GM18873 (cell line): Measurements from ENCODE around the gene RGPD4.
"Not testable (repeated sequence)": the region's sequence is repeated elsewhere in the genome, so short reads cannot be mapped to it uniquely, and the experiment has no call there.

Experiments used
- ATAC-seq: cut with Tn5 transposase; IDR thresholded peaks from one replicate; pipeline ENCODE4 v1.9.1; 2021; ENCODE audit warnings: mild to moderate bottlenecking, moderate library complexity, moderate number of reproducible peaks; ENCODE audit not compliant: unreplicated experiment, low FRiP score

The RGPD4 gene

GRCh38 chr2:107826749-107827148 is at the start of gene RGPD4:
Gene RGPD4, plus strand, starts transcription at chr2:107826892. Its CDS starts 122 bp downstream, at chr2:107827014.
- ATAC-seq = not testable (repeated sequence)

- ATAC-seq = no peak
Measured at GRCh38 chr2:107777974-107778373, 48.7 kb upstream of the RGPD4 start.

GRCh38 chr2:107785756-107786155 is 40.9 kb upstream of the RGPD4 start:
- no peak for ATAC-seq

DNA sequence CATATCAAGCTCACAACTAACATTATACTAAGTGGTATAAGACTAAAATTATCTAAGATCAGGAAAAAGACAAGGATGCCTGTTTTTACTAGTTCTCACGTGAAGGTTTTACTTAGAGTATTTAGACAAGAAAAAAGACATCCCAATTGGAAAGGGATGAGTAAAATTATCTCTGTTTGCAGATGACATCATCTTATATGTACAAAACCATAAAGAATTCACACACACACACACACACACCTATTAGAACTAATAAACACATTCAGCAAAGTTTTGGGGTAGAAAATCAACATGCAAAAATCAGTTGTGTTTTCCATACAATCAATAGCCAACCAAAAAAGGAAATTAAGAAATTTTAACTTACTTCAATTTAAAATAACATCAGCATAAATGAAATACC is 35.9 kb upstream of the RGPD4 start:
- no peak for ATAC-seq

DNA sequence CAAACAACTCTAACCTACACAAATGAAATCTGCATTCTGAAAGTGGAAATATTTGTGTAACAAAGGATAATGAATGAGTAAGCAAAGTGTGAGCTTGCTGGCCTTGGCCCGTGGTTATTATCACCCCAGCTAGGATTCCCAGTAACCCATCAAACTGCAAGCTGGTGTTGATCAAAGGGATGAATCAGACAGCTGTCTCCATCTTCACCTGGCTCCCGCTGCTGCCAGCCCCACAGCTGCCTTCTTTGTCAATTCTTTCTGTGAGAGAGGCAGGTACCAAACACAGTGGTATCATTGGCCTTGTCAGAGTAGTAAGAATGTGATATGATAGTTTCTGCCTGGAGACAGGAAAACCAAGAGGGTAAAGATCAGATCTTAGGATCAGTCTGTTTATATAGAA is 25.2 kb upstream of the RGPD4 start:
- no peak for ATAC-seq

GRCh38 chr2:107804608-107805498 is 21.8 kb upstream of the RGPD4 start:
- no peak for ATAC-seq

GRCh38 chr2:107806901-107807300 is 19.8 kb upstream of the RGPD4 start:
- ATAC-seq = no peak

- ATAC-seq = no peak
Measured at GRCh38 chr2:107807988-107808387, 18.7 kb upstream of the RGPD4 start.

DNA sequence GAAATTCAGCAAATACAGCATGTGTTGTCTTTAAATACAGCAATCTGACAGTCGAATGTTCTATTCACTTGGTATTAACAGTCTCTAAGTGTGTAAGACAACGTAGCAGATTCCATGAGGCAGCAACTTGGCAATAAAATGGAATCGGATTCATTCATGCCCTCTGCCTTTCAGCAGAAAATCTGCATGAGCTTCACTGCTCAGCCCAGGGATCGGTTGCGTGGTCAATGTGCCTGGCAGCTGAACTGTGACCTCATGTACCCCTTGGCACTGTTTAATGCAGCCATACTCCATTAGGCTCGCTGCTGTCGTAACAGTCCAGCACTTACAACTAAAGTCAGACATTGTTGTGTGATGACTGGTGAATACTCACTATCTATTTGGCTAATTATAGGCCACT is 17.7 kb upstream of the RGPD4 start:
- no peak for ATAC-seq

- no peak for ATAC-seq
Measured at GRCh38 chr2:107809835-107810234, 16.9 kb upstream of the RGPD4 start.

DNA sequence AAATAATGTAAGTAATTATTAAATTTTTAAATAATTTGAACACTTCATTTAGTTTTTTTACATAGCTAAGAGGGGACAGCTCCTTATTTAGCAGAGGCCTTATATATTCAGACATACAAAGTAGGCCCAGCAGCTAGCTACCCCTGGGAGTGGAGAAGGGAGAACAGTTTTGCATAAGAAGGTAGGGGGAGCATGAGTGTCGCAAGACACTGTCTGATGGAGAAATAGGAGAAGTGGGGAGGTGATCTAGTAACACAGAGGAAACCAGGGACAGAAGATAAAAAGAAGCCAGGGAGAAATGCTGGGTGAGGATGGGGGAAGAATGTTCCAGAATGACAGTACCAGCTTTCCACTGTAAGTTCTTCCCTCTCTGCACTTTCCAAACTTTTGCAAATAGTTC is 16.0 kb upstream of the RGPD4 start:
- ATAC-seq = no peak

DNA sequence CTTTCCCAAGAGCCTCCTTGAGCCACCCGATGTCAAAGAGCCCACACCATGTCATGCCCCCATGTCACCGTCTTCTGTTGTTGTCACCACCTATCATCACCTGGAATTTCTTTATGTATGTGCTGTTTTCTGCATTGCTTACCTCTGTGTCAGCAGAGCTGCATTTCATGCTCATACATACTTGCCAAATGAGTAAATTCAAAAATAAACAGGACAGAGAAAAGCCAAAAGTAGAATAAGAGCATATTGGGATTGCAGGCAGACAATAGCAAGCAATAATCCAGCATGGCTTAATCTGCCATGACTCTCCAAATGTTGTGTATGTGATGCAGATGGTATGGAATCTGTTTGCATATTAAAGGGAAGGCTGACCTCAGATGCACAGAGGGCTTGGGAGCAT is 15.3 kb upstream of the RGPD4 start:
- ATAC-seq = no peak

DNA sequence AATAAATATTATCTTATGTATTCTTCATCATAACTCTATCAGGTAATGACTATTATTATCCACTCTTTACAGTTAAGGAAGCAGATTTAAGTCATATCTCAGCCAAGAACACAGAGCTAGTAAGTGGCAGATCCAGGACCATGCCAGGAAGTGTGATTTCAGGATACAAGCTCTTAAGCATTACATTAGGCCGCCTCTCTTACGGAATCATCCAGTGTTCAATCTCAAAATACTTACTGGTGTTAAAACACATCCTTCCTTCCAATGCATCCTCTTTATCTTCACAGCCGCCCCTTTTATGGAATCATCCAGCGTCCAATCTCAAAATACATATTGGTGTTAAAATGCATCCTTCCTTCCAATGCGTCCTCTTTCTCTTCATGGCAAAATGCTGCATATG is 14.7 kb upstream of the RGPD4 start:
- ATAC-seq = no peak

DNA sequence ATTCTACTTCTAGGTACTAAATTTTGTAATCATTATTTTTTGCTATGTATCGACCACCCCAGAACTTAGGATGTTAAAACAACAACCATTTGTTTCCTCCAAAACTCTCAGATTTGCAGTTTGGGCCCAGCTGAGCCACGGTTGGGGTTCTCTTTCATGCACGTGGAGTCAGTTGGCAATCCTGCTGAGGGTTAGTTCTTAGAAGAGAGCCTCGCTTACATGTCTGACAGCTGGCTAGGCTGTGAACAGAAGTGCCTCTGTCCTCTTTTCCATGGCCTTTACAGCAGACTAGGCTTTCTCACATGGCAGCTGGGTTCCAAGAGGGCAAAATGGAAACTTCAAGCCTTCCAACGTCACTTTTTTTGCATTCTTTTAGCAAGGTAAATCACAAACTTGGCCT is 9.3 kb upstream of the RGPD4 start:
- ATAC-seq = no peak

- ATAC-seq = no peak
Measured at GRCh38 chr2:107822302-107822701, 4.4 kb upstream of the RGPD4 start.

DNA sequence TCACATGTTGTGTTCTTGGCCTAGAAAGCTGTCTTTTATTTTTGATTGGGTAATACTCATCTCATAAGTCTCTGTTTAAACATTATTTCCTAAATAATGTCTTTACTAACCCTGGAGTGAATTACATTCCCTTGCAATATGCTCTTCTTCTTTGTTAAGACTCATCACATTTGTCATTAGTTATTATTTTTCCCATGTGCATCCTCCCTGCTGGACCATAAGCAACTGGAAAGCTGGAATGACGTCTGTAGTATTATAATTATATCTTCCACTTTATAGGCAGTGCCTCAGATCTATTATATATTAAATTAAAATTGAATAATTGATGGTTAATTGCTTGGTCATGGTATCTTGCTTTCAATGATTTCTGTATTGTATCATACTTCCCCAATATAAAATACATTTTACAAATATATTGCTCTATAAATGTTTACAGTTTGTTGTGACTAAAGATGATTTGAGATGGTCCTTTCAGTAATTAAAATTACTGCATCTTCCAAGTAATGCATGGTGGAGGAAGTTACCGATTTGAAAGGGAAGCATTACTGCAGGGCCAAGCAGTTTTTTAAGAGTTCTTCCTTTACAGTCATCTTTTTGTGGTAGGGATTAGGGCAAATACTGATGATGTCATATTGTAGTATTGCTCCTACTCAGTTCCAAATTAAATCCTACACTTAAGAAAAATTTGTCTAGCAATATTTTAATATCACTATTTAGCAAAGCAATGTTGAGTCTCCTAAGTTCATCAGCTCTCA is 2.1 kb upstream of the RGPD4 start:
- no peak for ATAC-seq

DNA sequence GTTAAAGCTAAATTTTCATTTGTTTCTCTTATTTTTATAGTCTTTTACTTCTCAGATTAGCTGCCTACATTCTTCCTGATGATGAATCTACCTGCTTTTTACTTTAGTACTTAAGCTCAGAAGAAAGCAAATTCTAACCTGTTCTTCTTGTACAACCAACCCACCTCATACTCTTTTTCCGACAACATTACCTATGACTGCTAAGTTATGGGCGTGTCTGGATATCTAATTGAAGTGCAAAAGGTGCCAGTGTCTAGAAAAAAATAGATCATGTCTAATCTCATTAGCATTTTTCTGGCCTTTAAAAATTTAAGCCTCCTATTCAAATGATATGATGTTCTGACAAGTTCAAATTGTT is 1.5 kb upstream of the RGPD4 start:
- ATAC-seq = no peak

DNA sequence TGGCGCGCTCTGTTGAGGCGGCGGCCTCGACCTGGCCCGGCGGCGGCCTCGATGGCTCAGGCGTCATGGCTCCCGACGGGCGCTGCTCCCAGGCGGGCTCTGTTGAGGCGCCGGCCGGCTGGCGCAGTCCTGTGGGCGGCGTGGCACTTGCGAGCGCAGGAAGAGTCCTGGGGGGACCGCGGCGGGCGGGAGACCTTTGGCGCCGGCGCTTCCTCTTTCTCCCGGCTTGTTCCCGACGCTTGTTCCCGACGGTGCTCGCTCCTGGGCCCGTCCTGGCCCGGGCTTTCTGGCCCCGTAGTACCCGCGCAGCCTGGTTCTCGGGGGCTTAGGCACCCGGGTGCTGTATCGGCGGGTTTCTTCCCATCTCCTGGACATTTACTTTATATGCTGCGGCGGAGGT is 2.8 kb downstream of the RGPD4 start:
- ATAC-seq = not testable (repeated sequence)

DNA sequence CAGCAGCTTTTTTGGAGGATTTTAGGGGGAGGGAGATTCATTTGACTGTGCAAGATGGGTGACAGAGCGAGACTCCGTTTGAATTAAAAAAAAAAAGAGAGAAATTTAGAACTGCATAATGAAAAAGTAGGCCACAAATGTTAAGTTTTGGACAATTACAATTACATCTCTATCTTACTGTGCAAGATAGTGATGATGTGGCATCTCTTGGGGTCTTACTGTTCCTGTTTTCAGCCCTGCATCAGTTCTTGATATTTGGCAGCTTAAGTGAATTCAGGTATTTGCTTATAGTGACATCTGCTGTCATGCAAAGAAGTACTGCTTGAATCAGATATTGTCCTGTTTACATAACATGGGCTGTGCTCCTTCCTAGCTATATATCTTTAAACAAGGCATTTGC is 6.5 kb downstream of the RGPD4 start:
- not testable (repeated sequence) for ATAC-seq

DNA sequence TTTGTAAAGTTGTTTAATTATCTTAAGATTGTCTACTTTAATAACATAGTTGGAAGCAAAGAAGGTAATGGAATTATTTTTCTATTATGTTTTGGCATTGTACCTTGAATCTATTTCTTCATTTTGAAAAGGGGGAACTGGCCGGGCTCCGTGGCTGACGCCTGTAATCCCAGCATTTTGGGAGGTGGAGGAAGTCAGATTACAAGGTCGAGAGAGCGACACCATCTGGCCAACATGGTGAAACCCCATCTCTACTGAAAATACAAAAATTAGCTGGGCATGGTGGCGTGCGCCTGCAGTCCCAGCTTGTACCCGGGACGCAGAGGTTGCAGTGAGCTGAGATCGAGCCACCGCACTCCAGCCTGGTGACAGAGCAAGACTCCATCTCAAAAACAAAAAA is 6.9 kb downstream of the RGPD4 start:
- ATAC-seq = not testable (repeated sequence)

DNA sequence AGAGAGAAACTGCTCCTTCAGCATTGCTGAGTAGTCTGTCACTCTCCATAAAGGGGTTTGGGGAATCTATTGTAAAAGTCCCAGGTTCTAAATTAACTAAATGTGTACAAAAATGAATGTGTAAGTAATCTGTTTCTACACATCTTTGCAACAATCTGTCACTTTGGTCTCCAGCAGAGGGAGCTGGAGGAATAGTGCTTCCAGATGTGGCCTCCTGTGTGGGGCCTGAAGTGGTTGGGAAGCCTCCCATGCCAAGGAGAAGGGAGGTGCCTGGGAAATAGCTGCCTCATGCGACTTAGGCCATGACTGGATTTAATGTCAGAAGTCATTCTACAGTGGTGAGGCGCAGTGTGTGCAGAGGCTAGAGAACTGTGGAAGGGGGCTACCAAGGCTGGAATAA is 89.4 kb downstream of the RGPD4 start:
- ATAC-seq = not testable (repeated sequence)
